Stimulated activated naive CD8-positive, alpha-beta T cell treated with anti-CD3 and anti-CD28 coated beads, Interleukin-15, Interleukin-2, amounts not matched to agents 100 U/mL and 50 U/mL, for 24 hours (primary cell): Measurements from ENCODE around the gene SLC16A11.
"Not testable (repeated sequence)": the region's sequence is repeated elsewhere in the genome, so short reads cannot be mapped to it uniquely, and the experiment has no call there.

Experiments used
- ATAC-seq: fragments of 150-1000 bp; cut with Tn5 transposase; one replicate; pipeline ENCODE4 v1.10.0; 2021
- DNase-seq: peaks from one replicate; pipeline ENCODE4 v3.0.0; 2021

SLC16A11 gene

GRCh38 chr17:7058831-7059447 is 15.0 kb upstream of the SLC16A11 start:
- DNase-seq (no peak), ATAC-seq (no peak)

GRCh38 chr17:7056386-7056785 is 12.5 kb upstream of the SLC16A11 start:
- ATAC-seq (no peak), DNase-seq (no peak)

- not testable (repeated sequence) for DNase-seq, ATAC-seq
Measured at GRCh38 chr17:7050583-7050982, 6.7 kb upstream of the SLC16A11 start.

- ATAC-seq (no peak), DNase-seq (no peak)
Measured at GRCh38 chr17:7048968-7049367, 5.1 kb upstream of the SLC16A11 start.

GRCh38 chr17:7047566-7047965 is 3.7 kb upstream of the SLC16A11 start:
- DNase-seq (no peak), ATAC-seq (no peak)

- peak; percentile 70 for DNase-seq
- ATAC-seq: not testable (repeated sequence)
Measured at GRCh38 chr17:7046725-7047397, 3.0 kb upstream of the SLC16A11 start.

GRCh38 chr17:7046127-7046724 is 2.3 kb upstream of the SLC16A11 start:
- ATAC-seq (peak; percentile 4), DNase-seq (peak; percentile 50)

- no peak for ATAC-seq
Measured at GRCh38 chr17:7045492-7046126, 1.7 kb upstream of the SLC16A11 start.

GRCh38 chr17:7043182-7043496 is 753 bp downstream of the SLC16A11 start:
- no peak for ATAC-seq
- DNase-seq: no peak

More at GRCh38 chr17:7045492-7046126, 1.7 kb upstream of the SLC16A11 start:
- peak; percentile 44 for DNase-seq

GRCh38 chr17:7042501-7043181 is 1.3 kb downstream of the SLC16A11 start:
- ATAC-seq (peak; percentile 31), DNase-seq (peak; percentile 58)

- ATAC-seq (peak; percentile 29), DNase-seq (peak; percentile 46)
Measured at GRCh38 chr17:7041607-7042500, 2.0 kb downstream of the SLC16A11 start.

- DNase-seq (no peak), ATAC-seq (no peak)
Measured at GRCh38 chr17:7039832-7040231, 4.1 kb downstream of the SLC16A11 start.

- ATAC-seq (no peak), DNase-seq (no peak)
Measured at GRCh38 chr17:7038025-7038862, 5.6 kb downstream of the SLC16A11 start.

GRCh38 chr17:7035591-7036368 is 8.1 kb downstream of the SLC16A11 start, which contains the start of gene SLC16A13:
SLC16A13 (plus strand) TSS chr17:7036015; CDS start chr17:7036383, 368 bp downstream.
- ATAC-seq: peak; percentile 94
- peak; percentile 98 for DNase-seq

- peak; percentile 62 for ATAC-seq
- DNase-seq: peak; percentile 58
Measured at GRCh38 chr17:7034955-7035590, 8.8 kb downstream of the SLC16A11 start.

GRCh38 chr17:7029659-7030058 is 14.2 kb downstream of the SLC16A11 start:
- ATAC-seq: peak; percentile 70
- DNase-seq: peak; percentile 65

- DNase-seq (no peak), ATAC-seq (no peak)
Measured at GRCh38 chr17:7029096-7029495, 14.8 kb downstream of the SLC16A11 start.

- ATAC-seq: no peak
- DNase-seq: no peak
Measured at GRCh38 chr17:7027335-7027734, 16.6 kb downstream of the SLC16A11 start.

- ATAC-seq: no peak
- no peak for DNase-seq
Measured at GRCh38 chr17:7026471-7027115, 17.3 kb downstream of the SLC16A11 start.
